ENCODE data around the gene PTGER3. TPM values are rescaled to one million over a fixed set of nuclear protein-coding genes. Genes with fewer than 3 reads are reported as not detected.

PTGER3 gene
- total and polyA plus RNA-seq, 7 donors: 0.46 to 52.4 (median 26.8) TPM

GRCh38 chr1:70978623-70979022, 69.0 kb downstream of the PTGER3 start:
- WGBS, 2 donors: 86 to 88% methylated on average over 1 of the region's 1 CpG
- Histone ChIP-seq H3K27me3 (no peaks in the 10 kb centered on the region), H3K36me3 (no peaks in the 10 kb centered on the region), H3K27ac (no peak overlapping the region), H3K4me3 (no peak overlapping the region), H3K9me3 (no peaks in the 10 kb centered on the region), H3K4me1 (no peaks in the 10 kb centered on the region)
- no peak for TF ChIP-seq CTCF (IDR thresholded peaks at IDR 0.05)
- no peak for TF ChIP-seq EP300 (IDR thresholded peaks at IDR 0.05)
- TF ChIP-seq POLR2A (IDR thresholded peaks at IDR 0.05): no peak
- no peak for TF ChIP-seq POLR2AphosphoS5 (IDR thresholded peaks at IDR 0.05)
- DNase-seq: no peak
- intact Hi-C loops (cut with DNase I): no loop called here

GRCh38 chr1:70977575-70977974, 70.0 kb downstream of the PTGER3 start:
- no peaks in the 10 kb centered on the region for H3K9me3 ChIP-seq
- H3K4me3 ChIP-seq: no peak overlapping the region
- intact Hi-C loops (cut with DNase I): no loop called here
- no peaks in the 10 kb centered on the region for H3K27me3 ChIP-seq
- 65 to 83% methylated on average over 3 of the region's 3 CpGs for WGBS, 2 donors
- TF ChIP-seq POLR2AphosphoS5 (IDR thresholded peaks at IDR 0.05) (no peak), EP300 (IDR thresholded peaks at IDR 0.05) (no peak), CTCF (IDR thresholded peaks at IDR 0.05) (no peak), POLR2A (IDR thresholded peaks at IDR 0.05) (no peak)
- H3K36me3 ChIP-seq: no peaks in the 10 kb centered on the region
- DNase-seq: no peak
- no peak overlapping the region for H3K27ac ChIP-seq
- H3K4me1 ChIP-seq: no peaks in the 10 kb centered on the region

- intact Hi-C loops (cut with DNase I): no loop called here
- H3K4me3 ChIP-seq: no peak overlapping the region
- WGBS, 2 donors: 69 to 85% methylated on average over 4 of the region's 4 CpGs
- no peak for DNase-seq
- no peaks in the 10 kb centered on the region for H3K4me1 ChIP-seq
- TF ChIP-seq POLR2AphosphoS5 (IDR thresholded peaks at IDR 0.05): no peak
- no peak for TF ChIP-seq POLR2A (IDR thresholded peaks at IDR 0.05)
- TF ChIP-seq CTCF (IDR thresholded peaks at IDR 0.05): no peak
- TF ChIP-seq EP300 (IDR thresholded peaks at IDR 0.05): no peak
- H3K27me3 ChIP-seq: no peaks in the 10 kb centered on the region
- H3K27ac ChIP-seq: no peak overlapping the region
- H3K36me3 ChIP-seq: no peaks in the 10 kb centered on the region
- no peaks in the 10 kb centered on the region for H3K9me3 ChIP-seq
Observed at GRCh38 chr1:70977041-70977440, 70.6 kb downstream of the PTGER3 start.

GRCh38 chr1:70973754-70974153, 73.9 kb downstream of the PTGER3 start:
- no peaks in the 10 kb centered on the region for H3K4me1 ChIP-seq
- no peaks in the 10 kb centered on the region for H3K27me3 ChIP-seq
- intact Hi-C loops (cut with DNase I): no loop called here
- no peak for DNase-seq
- H3K36me3 ChIP-seq: no peaks in the 10 kb centered on the region
- H3K9me3 ChIP-seq: no peaks in the 10 kb centered on the region
- WGBS, 2 donors: 78 to 89% methylated on average over 3 of the region's 3 CpGs
- TF ChIP-seq POLR2AphosphoS5 (IDR thresholded peaks at IDR 0.05): no peak
- no peak for TF ChIP-seq EP300 (IDR thresholded peaks at IDR 0.05)
- TF ChIP-seq POLR2A (IDR thresholded peaks at IDR 0.05): no peak
- no peak overlapping the region for H3K27ac ChIP-seq
- H3K4me3 ChIP-seq: no peak overlapping the region

GRCh38 chr1:70970407-70970806, 77.2 kb downstream of the PTGER3 start:
- WGBS, 2 donors: 79 to 95% methylated on average over 4 of the region's 4 CpGs
- TF ChIP-seq EP300 (IDR thresholded peaks at IDR 0.05): no peak
- TF ChIP-seq CTCF (IDR thresholded peaks at IDR 0.05): no peak
- TF ChIP-seq POLR2A (IDR thresholded peaks at IDR 0.05): no peak
- no peak for TF ChIP-seq POLR2AphosphoS5 (IDR thresholded peaks at IDR 0.05)

More at GRCh38 chr1:70970407-70970806, 77.2 kb downstream of the PTGER3 start:
- Histone ChIP-seq H3K36me3 (no peaks in the 10 kb centered on the region), H3K4me3 (no peak overlapping the region), H3K4me1 (no peaks in the 10 kb centered on the region), H3K9me3 (no peaks in the 10 kb centered on the region), H3K27ac (no peak overlapping the region), H3K27me3 (no peaks in the 10 kb centered on the region)
- intact Hi-C loops (cut with DNase I): no loop called here
- no peak for DNase-seq

All from sigmoid colon (tissue), 7 donors.